Upper lobe of left lung (tissue), 6 donors: ENCODE measurements around the gene PITX1. TPM values are rescaled to one million over a fixed set of nuclear protein-coding genes. Genes with fewer than 3 reads are reported as not detected.

Source experiments
- ATAC-seq, 2 donors: fragments of 200-7000 bp; cut with Tn5 transposase; one replicate each; pipeline ENCODE4 v1.9.1; 2022; ENCODE audit warnings: mild to moderate bottlenecking in 2 of 2, moderate library complexity in 2 of 2; ENCODE audit not compliant: low FRiP score in 2 of 2
- DNase-seq, 2 donors: peaks; one replicate each; pipeline ENCODE4 v3.0.0-alpha.2; 2019 to 2020
- H3K27ac ChIP-seq, 4 donors: fragments of 200-600 bp; sonication (generic); one replicate each; pipeline ENCODE4 v1.5.1; 2016 to 2019
- H3K27me3 ChIP-seq, 4 donors: fragments of 200-600 bp; sonication (generic); one replicate each; pipeline ENCODE4 v1.5.1; 2017 to 2019
- H3K36me3 ChIP-seq, 4 donors: fragments of 200-600 bp; sonication (generic); one replicate each; pipeline ENCODE4 v1.5.1; 2016 to 2019
- H3K4me1 ChIP-seq, 4 donors: fragments of 200-600 bp; sonication (generic); one replicate each; pipeline ENCODE4 v1.5.1; 2018 to 2019
- H3K4me3 ChIP-seq, 4 donors: fragments of 200-600 bp; sonication (generic); one replicate each; pipeline ENCODE4 v1.5.1; 2017 to 2019; ENCODE audit warnings: mild to moderate bottlenecking in 2 of 4, moderate library complexity in 1 of 4
- H3K9me3 ChIP-seq, 4 donors: fragments of 200-600 bp; sonication (generic); one replicate each; pipeline ENCODE4 v1.5.1; 2018 to 2019
- EP300 ChIP-seq, 4 donors: sonication (generic); formaldehyde crosslinking; IDR thresholded peaks; one replicate each; pipeline ENCODE4 v1.5.1; 2017; ENCODE audit warnings: antibody characterized with exemption in 4 of 4, control low read depth in 2 of 4
- POLR2A ChIP-seq, 4 donors: fragments of 450-650 bp; IDR thresholded peaks; one replicate each; pipeline ENCODE4 v1.5.1; 2016 to 2017; ENCODE audit warnings: antibody characterized with exemption in 4 of 4, mild to moderate bottlenecking in 2 of 4
- POLR2AphosphoS5 ChIP-seq, 2 donors: sonication (generic); formaldehyde crosslinking; IDR thresholded peaks; one replicate each; pipeline ENCODE4 v1.5.1; 2017; ENCODE audit warnings: antibody characterized with exemption in 2 of 2
- WGBS, 2 donors: methylation state at CpG; one replicate each; pipeline ENCODE4 v1.1.5; 2017 to 2018; 5-methylcytosine and 5-hydroxymethylcytosine counted together
- total RNA-seq, 6 donors: library from RNA; depleted of rRNA in 4 of 6; stranded (reverse); fragments of >200 nt in 4 of 6; gene quantifications; one replicate each; pipeline versions ENCODE4 v1.1.0 to v1.2.1, GENCODE V29; 2016 to 2021
- TF ChIP-seq, protein P1 (sequence below), 6 experiments: fragments of 450-650 bp in 4 of 6; fragments of 200-600 bp in 2 of 6; sonication (generic) in 2 of 6; IDR thresholded peaks; one replicate each; pipeline ENCODE4 v1.5.1; 2016 to 2019; ENCODE audit warnings: antibody characterized with exemption in 6 of 6
- donor health status: DM: no; HTN: no; CAD: no; lungs with moderate emphysema.
- donor health status: DM: no; HTN: yes; CAD: no; lungs with severe emphysema.

Gene PITX1
- total RNA-seq, 6 donors from 2014 or later: 0.23 to 11.0 (median 1.0) TPM; not detected in 2

DNA sequence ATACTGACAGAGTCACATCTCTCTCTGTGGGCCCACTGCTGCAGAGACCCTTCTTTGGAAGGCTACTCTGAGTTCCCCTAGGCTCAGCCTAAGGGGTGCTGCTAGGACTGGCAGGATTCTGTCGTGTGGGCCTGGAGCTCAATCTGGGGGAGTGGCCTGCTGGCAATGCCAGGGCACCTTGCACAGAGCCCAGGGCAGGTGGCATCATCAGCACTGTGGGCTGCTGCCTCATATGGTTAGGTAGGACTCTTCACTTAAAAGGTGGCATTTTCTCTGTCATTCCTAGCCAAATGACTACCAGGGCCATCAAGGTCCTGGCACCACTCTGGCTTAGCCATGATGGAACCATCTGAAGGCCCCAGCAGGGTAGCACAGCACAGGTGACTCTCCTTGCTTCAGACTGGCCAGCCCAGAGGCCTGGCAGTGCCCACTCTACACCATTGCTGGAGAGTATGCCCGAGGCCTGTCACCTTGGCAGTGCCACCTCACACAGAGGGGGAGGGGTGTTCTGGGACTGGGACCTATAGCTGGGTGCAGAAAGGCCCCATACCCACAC lies 21.9 kb downstream of the PITX1 start:
- Histone ChIP-seq H3K36me3 (no peaks in the 10 kb centered on the region), H3K27ac (no peak overlapping the region), H3K27me3 (no peaks in the 10 kb centered on the region), H3K4me1 (peaks cover 0 to 8% (median 7%) of the 10 kb centered on the region in 4 donors), H3K9me3 (no peaks in the 10 kb centered on the region), H3K4me3 (no peak overlapping the region)
- 100% methylated on average over 1 to 2 of the region's 2 CpGs for WGBS, 2 donors
- no peak for TF ChIP-seq POLR2AphosphoS5 (IDR thresholded peaks at IDR 0.05)
- TF ChIP-seq POLR2A (IDR thresholded peaks at IDR 0.05): no peak
- no peak for TF ChIP-seq EP300 (IDR thresholded peaks at IDR 0.05)
- TF ChIP-seq, protein P1, sequence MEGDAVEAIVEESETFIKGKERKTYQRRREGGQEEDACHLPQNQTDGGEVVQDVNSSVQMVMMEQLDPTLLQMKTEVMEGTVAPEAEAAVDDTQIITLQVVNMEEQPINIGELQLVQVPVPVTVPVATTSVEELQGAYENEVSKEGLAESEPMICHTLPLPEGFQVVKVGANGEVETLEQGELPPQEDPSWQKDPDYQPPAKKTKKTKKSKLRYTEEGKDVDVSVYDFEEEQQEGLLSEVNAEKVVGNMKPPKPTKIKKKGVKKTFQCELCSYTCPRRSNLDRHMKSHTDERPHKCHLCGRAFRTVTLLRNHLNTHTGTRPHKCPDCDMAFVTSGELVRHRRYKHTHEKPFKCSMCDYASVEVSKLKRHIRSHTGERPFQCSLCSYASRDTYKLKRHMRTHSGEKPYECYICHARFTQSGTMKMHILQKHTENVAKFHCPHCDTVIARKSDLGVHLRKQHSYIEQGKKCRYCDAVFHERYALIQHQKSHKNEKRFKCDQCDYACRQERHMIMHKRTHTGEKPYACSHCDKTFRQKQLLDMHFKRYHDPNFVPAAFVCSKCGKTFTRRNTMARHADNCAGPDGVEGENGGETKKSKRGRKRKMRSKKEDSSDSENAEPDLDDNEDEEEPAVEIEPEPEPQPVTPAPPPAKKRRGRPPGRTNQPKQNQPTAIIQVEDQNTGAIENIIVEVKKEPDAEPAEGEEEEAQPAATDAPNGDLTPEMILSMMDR (IDR thresholded peaks at IDR 0.05): no peak
- DNase-seq: no peak
- no peak for ATAC-seq

DNA sequence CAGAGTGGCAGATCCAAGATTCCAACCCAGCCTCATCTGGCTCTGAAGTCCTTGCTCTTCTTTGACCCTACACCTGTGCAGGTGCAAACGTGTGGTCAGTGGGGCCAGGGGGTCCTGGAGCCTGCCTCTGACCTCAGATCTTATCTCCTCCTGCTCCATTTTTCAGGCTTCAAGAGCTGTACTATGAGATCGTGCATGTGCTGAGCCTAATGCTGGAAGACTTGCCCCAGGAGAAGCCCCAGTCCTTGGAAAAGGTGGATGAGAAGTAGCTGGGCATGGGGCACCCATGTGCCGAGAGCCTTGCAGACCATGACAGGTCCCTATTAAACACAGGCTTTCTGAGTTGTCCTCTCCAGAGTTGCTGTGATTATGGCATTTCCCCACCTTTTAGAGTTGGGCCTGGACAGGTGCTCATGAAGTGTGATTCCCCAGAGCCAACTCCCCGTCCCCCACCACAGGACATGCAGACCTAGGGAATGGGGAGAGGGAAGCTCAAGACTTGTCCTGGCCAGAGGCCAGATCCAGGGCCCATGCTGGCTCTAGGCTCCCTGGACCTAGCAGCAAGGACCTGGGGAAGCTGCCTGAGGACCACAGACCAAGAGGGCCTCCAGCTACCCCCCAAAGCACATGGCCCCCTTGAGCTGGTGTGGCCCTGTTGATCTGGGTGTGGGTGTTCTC lies 22.5 kb downstream of the PITX1 start:
- Histone ChIP-seq H3K27me3 (no peaks in the 10 kb centered on the region), H3K9me3 (no peaks in the 10 kb centered on the region), H3K4me3 (no peak overlapping the region), H3K36me3 (no peaks in the 10 kb centered on the region), H3K4me1 (peaks cover 0 to 8% (median 7%) of the 10 kb centered on the region in 4 donors), H3K27ac (no peak overlapping the region)
- DNase-seq (peak in 1 of 2 donors; percentile 12), ATAC-seq (no peak)
- 77 to 96% methylated on average over 4 of the region's 4 CpGs for WGBS, 2 donors
- TF ChIP-seq, protein P1 (IDR thresholded peaks at IDR 0.05): no peak
- TF ChIP-seq EP300 (IDR thresholded peaks at IDR 0.05): no peak
- TF ChIP-seq POLR2AphosphoS5 (IDR thresholded peaks at IDR 0.05): no peak
- no peak for TF ChIP-seq POLR2A (IDR thresholded peaks at IDR 0.05)

DNA sequence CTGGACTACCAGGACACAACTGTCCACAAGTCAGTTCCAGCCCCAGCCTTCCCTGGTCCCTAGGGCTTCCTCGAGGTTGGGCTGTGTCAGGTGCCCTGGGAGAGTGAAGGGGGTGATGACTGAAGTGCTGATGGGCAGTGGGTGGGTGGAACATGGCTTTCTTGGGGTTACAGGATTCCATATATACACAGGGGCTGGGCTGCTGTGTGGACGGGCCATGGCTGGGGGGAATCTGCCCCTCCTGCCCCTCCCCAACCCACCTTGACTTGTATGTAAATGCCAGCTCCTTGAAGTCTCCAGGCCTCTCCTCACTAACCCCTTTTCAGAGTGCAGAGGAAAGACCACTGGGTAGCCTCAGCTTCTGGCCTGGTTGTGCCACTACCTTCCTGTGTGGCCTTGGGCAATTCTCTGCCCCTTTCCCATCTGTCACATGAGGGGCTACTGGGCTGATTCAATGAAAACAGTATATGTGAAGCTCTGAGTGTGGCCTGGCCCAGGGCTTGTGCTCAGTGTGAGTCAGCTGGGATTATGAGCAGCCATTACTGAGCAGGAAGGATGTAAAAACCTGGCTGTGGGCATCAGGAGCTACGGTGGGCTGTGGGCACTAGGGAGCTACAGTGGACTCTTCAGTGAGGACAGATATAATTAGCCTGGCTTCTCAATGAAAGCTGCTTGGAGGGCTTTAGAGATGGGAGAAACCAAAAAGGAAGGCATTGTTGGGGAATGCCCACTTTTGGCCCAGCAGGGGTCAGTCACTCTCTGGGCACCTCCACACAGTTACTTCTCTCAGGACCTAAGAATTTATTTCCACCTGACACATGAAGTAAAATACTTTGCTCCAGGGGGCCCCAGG lies 23.3 kb downstream of the PITX1 start:
- DNase-seq (no peak), ATAC-seq (no peak)
- Histone ChIP-seq H3K9me3 (no peaks in the 10 kb centered on the region), H3K36me3 (no peaks in the 10 kb centered on the region), H3K27me3 (no peaks in the 10 kb centered on the region), H3K4me1 (peaks cover 0 to 8% (median 7%) of the 10 kb centered on the region in 4 donors), H3K27ac (no peak overlapping the region), H3K4me3 (no peak overlapping the region)
- 68 to 85% methylated on average over 3 of the region's 3 CpGs for WGBS, 2 donors
- TF ChIP-seq POLR2AphosphoS5 (IDR thresholded peaks at IDR 0.05): no peak
- no peak for TF ChIP-seq POLR2A (IDR thresholded peaks at IDR 0.05)
- TF ChIP-seq, protein P1 (IDR thresholded peaks at IDR 0.05): no peak
- TF ChIP-seq EP300 (IDR thresholded peaks at IDR 0.05): no peak

DNA sequence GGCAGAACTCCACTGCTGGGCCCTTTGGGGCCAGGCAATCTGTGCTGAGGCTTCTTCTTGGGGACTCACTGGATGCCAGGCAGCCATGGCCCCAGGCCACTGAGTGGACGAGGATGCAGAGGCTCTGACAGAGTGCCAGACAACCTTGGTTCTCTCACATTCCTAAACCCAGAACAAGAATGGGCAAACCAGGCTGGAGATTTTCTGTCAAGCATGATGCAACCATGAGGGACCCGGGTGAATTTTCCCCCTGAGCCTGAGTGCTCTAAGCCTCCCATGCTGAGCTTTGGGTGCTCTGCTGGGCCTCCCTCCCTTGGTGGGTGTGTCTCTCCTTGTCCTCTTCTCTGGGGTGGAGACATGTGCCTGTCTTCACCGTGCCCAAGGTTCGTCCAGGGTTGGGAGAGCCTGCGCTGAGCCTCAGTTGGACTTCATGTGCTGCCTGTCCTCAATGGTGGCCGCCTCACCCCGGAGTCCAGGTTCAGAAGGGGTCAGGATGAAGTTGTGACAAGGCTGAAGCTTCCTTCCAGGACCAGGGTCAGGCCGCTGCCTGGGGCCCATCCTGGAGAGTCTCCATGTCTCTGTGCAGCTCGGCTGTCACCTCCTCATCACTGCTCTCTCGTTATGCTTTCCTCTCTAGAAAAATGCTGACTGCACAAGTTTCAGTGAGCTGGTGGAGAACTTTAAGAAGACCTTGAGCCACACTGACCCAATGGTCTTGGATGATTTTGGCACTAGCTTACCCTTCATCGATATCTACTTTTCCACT lies 24.1 kb downstream of the PITX1 start:
- no peaks in the 10 kb centered on the region for H3K9me3 ChIP-seq
- 81 to 95% methylated on average over 5 to 11 of the region's 11 CpGs for WGBS, 2 donors
- no peak for DNase-seq
- ATAC-seq: no peak
- H3K36me3 ChIP-seq: no peaks in the 10 kb centered on the region
- no peak overlapping the region for H3K4me3 ChIP-seq
- H3K27me3 ChIP-seq: no peaks in the 10 kb centered on the region
- no peak for TF ChIP-seq EP300 (IDR thresholded peaks at IDR 0.05)
- TF ChIP-seq, protein P1 (IDR thresholded peaks at IDR 0.05): no peak
- TF ChIP-seq POLR2AphosphoS5 (IDR thresholded peaks at IDR 0.05): no peak
- TF ChIP-seq POLR2A (IDR thresholded peaks at IDR 0.05): no peak
- H3K27ac ChIP-seq: no peak overlapping the region
- peaks cover 0 to 8% (median 7%) of the 10 kb centered on the region in 4 donors for H3K4me1 ChIP-seq
